GM18517 (cell line): ENCODE data around the gene CPA5.

Experiments
- ATAC-seq: cut with Tn5 transposase; IDR thresholded peaks from one replicate; pipeline ENCODE4 v1.9.1; 2021; ENCODE audit warnings: mild to moderate bottlenecking, moderate library complexity; ENCODE audit not compliant: unreplicated experiment

CPA5 gene

DNA sequence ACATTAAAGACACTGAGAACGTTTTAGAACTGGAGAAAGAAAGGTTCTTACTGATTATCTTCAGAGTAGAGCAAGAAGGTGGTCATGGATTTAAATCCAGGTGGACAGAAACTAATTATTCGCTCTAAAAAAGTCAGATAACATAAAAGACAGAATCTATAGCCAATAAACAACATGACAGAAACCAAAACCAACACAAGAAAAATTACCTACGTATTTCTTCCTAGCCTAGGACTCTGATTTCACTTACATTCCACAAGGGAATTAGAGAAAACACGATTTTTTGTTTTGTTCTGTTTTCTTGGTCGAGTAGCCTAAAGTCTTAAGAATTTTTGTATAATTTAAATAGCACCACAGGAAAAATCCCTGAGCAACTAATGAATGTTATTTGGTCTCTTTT lies 50.8 kb downstream of the CPA5 start:
- ATAC-seq, result no peak

DNA sequence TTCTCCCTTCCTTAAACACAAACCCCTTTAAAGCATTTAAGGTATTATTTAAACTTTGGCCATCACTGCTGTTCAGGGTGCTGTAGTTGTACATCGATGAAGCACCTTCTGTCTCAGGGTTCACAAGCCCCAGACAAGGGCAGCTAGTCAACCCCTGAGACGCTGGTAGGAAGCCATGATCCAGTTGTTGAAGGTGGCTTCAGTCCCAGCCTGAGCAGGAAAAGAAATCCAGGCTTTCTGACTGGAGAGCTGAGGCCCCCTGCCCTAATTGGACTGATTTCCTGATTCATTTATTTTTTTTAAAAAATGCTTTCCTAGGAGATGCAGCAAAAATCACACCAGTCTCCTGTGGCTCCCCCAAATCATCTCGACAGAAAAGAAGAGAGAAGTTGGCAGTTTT lies 51.5 kb downstream of the CPA5 start:
- ATAC-seq, result no peak

DNA sequence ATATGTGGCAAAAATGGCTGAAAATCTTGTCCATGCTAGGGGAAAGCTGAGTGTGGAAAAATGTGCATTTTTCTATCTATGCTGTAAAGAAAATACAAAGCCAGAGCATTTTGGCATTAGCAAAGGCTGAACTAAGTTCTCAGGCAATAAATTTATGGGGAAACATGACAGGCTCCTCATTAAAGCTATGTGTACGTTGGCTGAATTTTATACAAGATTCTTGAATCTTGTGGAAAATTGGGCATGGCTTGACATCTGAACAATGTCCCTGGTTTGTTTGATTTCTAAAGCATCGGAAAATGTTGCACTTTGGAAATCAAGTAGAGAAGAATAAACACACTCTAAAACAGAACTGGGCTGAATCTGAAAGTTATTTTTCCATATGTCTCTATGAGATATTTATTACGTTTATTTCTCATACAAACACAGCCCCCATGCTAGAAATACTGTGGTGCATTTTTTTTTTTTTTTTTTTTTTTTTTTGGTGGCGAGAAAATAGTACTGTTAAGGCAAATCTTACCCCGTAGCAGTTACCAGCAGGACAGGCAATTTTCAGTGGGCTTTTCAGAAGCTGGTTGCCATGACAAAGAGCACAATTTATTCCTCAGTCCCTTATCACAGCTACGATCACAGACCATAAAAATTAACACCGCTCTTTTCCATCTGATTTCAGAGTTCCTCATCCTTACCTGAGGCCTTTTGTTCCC lies 52.6 kb downstream of the CPA5 start:
- ATAC-seq, result no peak

DNA sequence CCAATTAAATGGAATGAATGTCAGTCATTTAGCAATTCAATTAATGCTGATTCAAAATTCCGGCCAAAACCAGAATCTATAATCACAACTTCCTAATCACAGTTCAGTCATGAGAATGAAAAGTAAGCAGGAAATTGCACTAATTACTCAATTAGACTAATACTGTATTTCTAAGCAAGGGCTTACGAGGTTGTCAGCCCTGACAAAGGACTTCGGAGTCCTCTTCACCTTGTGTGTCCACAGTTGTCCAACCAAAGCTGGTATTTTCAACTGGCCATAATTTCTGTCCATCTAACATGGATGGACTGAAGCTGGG lies 53.1 kb downstream of the CPA5 start:
- ATAC-seq, result no peak

DNA sequence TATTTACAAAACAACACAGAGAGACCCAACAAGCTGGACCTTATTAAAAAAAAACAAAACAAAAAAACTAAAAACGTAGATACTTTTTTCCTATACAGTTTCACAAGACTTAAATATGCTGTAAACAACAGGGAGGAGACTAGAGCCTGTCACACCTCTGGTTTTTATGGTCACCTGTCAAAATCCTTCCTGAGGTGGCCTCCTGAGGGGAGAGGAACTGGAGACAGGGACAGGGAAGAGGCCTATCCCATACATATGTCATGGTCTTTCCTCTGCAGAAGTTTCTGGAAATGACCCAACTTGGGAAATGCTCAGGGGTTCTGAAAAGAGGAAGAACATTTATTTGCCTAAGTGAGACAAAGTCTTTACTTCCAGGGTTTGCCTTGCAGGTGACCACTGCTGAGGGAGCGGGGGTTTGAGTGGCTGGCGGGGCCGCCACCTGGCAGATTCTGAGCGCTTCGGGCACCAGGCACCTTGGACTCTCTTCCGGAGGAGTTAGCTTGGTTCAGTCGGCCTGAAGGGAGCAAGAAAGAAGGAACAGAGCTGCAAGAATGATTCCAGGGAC lies 54.0 kb downstream of the CPA5 start:
- ATAC-seq, result no peak

DNA sequence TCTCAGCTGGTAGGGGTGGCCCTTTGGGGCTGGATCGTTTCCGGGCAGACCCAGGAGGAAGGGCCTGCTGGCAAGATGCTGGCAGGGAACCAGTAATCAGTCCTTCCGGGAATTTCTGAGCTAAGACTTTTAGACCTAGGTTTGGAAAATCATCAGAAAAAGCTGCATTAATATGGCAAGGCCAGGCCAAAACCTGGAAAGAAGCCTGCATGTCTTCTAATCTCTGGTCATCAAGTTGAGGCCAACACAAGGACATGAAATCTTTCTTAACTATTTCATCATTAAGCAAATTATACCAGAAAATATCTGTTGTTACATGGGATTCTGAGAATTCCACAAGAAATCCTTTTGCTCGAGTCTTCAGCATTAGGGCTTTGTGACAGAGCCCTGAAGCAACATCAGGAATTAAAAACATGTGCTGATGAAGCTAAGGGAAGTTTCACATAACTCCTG lies 55.5 kb downstream of the CPA5 start:
- ATAC-seq, result no peak

DNA sequence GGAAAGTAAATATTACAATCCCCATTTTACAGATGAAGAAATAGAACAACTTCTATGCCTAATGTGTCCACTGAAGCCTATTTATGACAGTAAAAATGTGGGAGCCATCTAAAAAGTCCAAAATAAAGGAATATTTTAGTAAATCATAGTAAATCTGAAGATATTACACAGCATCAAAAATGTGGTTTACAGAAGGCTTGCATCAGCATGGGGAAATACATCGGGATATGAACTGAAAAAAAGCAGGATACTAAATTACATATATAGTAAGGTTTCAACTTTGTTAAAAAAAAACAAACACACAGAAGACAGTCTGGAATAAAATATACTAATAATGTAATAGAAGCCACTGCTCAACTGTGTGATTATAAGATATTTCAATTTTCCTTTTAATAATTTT lies 56.5 kb downstream of the CPA5 start:
- ATAC-seq, result no peak

DNA sequence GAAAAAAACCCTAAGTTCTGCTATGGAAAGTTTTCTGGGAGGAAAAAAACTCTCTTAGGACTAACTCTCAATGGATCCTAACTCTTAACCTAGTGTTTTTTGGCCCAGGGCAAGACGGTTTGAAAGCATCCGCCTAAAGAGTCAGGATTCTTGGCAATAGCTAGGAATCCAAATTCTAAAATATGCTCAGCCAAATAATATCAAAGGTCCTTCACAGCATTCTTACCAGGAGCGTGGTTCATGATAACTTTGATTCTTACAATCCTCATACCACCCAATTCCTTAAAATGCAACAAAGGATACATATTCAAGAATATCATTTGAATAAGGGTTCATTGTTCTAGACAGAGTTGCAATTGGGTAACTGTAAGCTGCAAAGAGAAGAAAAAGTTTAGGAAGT lies 57.0 kb downstream of the CPA5 start:
- no peak for ATAC-seq

DNA sequence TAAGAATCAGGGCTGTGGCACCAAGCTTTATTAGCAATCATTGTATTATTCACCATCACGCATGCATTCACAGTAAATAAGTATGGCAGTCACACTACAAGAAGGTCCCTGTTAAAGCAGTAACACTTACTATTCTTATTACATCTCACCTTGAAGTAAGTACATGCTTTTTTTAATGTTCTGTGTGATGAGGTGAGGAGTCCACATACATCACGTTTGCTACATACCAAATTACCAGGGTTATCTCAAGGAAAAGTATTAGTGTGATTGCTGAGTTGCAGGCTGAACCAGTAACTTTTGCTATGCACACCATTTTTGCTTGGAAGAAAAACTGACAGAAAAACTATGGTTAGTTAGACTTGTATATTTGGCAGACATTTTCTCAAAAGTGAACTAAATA lies 60.4 kb downstream of the CPA5 start:
- no peak for ATAC-seq

DNA sequence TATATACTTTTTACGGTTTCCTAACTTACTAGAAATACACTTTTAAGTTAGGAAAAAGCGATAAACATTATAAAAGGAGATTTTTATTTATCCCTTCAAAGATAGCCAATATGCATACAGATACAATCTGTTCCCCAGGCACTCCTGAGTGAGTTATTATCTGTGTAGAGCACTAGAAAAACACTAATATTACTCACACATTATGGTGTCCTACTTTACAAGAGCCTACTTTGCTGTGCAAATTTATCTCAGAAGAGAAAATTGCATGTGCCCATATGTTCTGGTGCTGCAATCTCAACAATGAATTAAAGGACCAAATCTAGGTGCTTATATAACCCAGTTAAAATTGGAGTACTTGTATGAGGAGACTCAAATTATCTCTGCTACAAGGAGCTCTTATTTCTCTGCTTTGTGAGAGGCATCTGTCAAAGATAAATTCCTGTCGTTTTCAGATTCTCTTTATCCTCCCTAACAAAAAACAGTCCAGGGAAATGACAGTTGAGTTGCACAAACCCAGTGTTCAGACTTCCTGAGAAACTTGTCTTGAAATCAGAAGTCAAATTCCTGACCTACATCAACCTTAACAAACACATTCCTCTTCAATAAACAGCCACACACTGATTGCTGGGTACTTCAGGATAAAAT lies 64.6 kb downstream of the CPA5 start:
- no peak for ATAC-seq

DNA sequence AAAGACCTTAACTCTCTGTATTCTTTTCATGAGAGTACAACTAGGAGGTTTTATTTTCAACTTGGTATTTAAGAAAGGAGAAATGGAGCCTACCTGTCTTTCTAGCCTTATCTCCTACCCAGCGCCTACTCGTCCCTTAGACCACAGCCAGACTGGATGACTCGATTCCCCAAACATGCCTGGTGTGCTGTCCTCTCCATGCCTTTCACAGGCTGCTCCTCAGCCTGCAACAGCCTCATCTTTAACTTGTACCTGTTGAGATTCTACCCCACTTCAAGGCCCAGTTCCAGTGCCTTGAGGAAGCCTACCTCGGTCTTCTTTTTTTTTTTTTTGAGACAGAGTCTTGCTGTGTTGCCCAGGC lies 65.1 kb downstream of the CPA5 start:
- no peak for ATAC-seq

DNA sequence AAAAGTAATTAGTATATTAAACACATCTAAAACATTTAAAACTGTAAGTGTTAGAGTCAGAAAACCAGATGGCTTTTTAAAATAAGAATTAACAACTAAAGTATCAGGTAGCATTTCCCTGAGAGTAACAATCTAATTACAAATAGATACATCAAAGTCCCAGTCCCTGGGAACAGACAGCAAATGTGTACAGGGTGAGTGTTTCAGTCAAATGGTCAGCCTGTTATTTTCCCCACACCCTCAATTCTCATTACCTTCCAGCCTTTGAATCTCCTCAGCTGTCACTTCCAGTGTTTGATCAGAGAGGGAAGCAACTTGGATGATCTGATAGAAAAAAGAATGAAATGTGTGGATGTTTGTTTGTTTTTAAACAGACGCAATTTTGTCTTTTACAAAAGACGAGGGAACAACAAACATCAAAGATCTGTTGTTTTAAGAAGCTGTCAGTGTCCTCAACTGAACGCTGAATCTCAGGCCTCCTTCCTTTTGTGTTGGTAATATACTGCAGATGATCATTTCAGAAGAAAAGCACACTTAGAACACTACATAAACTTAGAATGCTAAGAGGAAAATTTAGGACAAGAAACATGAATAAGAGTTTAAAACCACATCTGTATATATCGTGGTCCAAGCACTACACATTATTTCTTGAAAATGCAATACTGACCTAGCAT lies 66.4 kb downstream of the CPA5 start:
- no peak for ATAC-seq

DNA sequence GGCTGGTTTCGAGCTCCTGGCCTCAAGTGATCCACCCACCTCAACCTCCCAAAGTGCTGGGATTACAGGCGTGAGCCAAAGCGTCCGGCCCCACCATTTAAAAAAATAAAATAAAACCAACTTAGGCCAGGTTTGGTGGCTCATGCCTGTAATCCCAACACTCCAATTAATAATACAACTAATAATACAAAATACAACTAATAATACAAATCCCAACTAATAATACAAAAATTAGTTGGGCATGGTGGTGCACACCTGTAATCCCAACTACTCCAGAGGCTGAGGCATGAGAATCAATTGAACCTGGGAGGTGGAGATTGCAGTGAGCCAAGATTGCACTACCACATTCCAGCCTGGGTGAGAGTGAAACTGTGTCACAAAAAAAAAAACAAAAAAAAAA lies 68.6 kb downstream of the CPA5 start:
- ATAC-seq, result no peak

DNA sequence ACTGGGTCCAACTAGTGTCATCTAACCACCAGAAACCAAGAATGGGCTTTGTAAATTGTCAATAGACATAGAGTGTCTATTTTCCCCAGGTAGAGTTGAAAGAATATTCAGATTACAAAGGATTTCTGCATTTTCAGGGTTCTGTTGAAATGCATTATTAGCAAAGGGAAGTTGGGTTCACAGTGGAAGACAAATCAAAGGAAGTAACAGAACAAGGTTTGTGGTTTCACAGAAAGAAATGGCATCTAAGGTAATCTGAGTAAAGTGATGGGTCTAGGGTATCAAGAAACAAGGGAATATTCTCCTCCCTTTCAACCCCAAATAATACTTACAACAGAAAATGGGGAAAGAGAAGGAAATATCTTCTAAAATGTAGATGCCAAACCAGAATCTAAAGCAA lies 70.4 kb downstream of the CPA5 start:
- no peak for ATAC-seq

DNA sequence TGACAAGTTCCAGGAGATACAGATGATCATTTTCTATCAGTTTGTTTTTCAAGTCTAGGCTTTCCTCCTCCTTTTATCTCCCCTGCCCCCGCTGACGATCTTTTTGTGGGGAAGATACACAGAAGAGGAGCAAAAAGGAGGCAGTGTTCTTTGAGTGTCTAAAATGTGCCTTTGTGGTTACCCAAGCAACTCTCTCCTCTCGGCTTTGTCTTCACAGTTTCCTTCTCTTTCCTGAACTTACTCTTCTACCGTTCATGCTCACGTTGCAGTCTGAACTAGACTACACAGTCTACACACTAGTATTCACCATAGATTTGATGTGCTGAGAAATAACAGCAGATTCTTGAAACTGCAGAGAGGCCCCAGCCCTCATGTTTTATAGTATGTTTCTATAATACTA lies 72.6 kb downstream of the CPA5 start:
- no peak for ATAC-seq

DNA sequence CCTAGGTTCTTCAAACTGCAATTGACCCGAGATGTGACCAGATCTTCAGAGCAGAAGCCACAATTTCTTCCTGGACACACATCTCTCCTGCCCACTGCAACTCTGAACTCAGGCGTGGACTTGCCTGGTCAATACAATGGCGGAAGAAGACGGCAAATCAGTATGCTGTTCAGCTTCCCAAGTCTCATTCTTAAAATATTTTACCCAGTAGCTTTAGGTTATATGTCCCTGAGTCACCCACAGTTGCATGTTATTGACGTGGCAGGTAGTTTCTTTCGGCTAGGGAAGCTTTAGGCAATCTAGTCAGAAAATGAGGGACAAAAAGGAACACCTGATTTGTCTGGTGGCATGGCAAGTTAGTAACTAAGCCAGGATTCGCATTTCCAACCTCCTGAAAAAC lies 73.7 kb downstream of the CPA5 start:
- ATAC-seq, result no peak
